HepG2 (cell line): ENCODE measurements around the gene PRPF38A. TPM values are rescaled to one million over a fixed set of nuclear protein-coding genes. Genes with fewer than 3 reads are reported as not detected.

Experiments
- ETV5 ChIP-seq: IDR thresholded peaks from 2 replicates; pipeline ENCODE4 v1.6.1; 2018; ENCODE audit warnings: missing biosample characterization, missing genetic modification reagents, inconsistent platforms, borderline replicate concordance
- HIVEP1 ChIP-seq: sonication (generic); formaldehyde crosslinking; IDR thresholded peaks from 2 replicates; pipeline ENCODE4 v1.4.0; 2020; ENCODE audit warnings: mild to moderate bottlenecking, missing genetic modification reagents
- MATR3 ChIP-seq: sonication (generic); formaldehyde crosslinking; IDR thresholded peaks from 2 replicates; pipeline ENCODE4 v1.4.0; 2020; ENCODE audit warnings: missing genetic modification reagents
- NFIC ChIP-seq: IDR thresholded peaks from 2 replicates; pipeline ENCODE4 v1.6.1; 2012; ENCODE audit warnings: mild to moderate bottlenecking, low read length, inconsistent platforms
- SP2 ChIP-seq: sonication (generic); formaldehyde crosslinking; IDR thresholded peaks from 2 replicates; pipeline ENCODE4 v1.5.1; 2020; ENCODE audit warnings: mild to moderate bottlenecking, missing genetic modification reagents
- YY1 ChIP-seq: IDR thresholded peaks from 2 replicates; pipeline ENCODE4 v1.6.1; 2011; ENCODE audit warnings: low read length, low read depth, moderate library complexity, mild to moderate bottlenecking; ENCODE audit not compliant: insufficient read depth, insufficient replicate concordance
- ZNF558 ChIP-seq: sonication (generic); formaldehyde crosslinking; IDR thresholded peaks from 2 replicates; pipeline ENCODE4 v1.9.0; 2022; ENCODE audit warnings: mild to moderate bottlenecking, missing genetic modification reagents, borderline replicate concordance
- ZNF607 ChIP-seq: sonication (generic); formaldehyde crosslinking; IDR thresholded peaks from 2 replicates; pipeline ENCODE4 v1.5.1; 2020; ENCODE audit warnings: missing genetic modification reagents, mild to moderate bottlenecking, borderline replicate concordance
- ZNF614 ChIP-seq: IDR thresholded peaks from 2 replicates; pipeline ENCODE4 v1.6.1; 2018; ENCODE audit warnings: missing biosample characterization, missing genetic modification reagents, inconsistent platforms, borderline replicate concordance
- ZNF709 ChIP-seq: sonication (generic); formaldehyde crosslinking; IDR thresholded peaks from 2 replicates; pipeline ENCODE4 v1.5.0; 2020; ENCODE audit warnings: mild to moderate bottlenecking, missing genetic modification reagents
- ZNF777 ChIP-seq: sonication (generic); formaldehyde crosslinking; IDR thresholded peaks from 2 replicates; pipeline ENCODE4 v1.4.0; 2020; ENCODE audit warnings: missing genetic modification reagents
- ZSCAN20 ChIP-seq: sonication (generic); formaldehyde crosslinking; IDR thresholded peaks from 2 replicates; pipeline ENCODE4 v1.4.0; 2020; ENCODE audit warnings: missing genetic modification reagents, mild to moderate bottlenecking, borderline replicate concordance
- polyA plus RNA-seq, 8 experiments: library from polyadenylated mRNA; depleted of rRNA in 3 of 8; stranded (reverse) in 7 of 8; unstranded in 1 of 8; fragments of >200 nt; fragmentation: Illumina TruSeq in 4 of 8; extraction: Trizol in 4 of 8; gene quantifications; 2 replicates each; pipeline versions ENCODE4 v1.2.1 to v1.2.3, GENCODE V29; 2011 to 2016; ENCODE audit warnings: low read depth in 4 of 8, missing spikeins in 1 of 8, mixed read lengths in 1 of 8; ENCODE audit not compliant: insufficient read depth in 1 of 8
- total RNA-seq, 5 experiments: library from RNA; depleted of rRNA; stranded (reverse); fragments of >200 nt; fragmentation: Illumina TruSeq; extraction: Trizol; gene quantifications; 2 replicates each; pipeline ENCODE4 v1.2.3, GENCODE V29; 2016; ENCODE audit warnings: low read depth in 1 of 5
- TF ChIP-seq, protein P1 (sequence below): sonication (generic); formaldehyde crosslinking; IDR thresholded peaks from 2 replicates; pipeline ENCODE4 v1.5.1; 2020; ENCODE audit warnings: mild to moderate bottlenecking, missing genetic modification reagents, borderline replicate concordance
- TF ChIP-seq, protein P2 (sequence below): sonication (generic); formaldehyde crosslinking; IDR thresholded peaks from 2 replicates; pipeline ENCODE4 v1.8.1; 2023; ENCODE audit warnings: mild to moderate bottlenecking, inconsistent platforms, moderate library complexity, missing genetic modification reagents, borderline replicate concordance
- TF ChIP-seq, protein P3 (sequence below): sonication (generic); formaldehyde crosslinking; IDR thresholded peaks from 2 replicates; pipeline ENCODE4 v1.5.0; 2020; ENCODE audit warnings: mild to moderate bottlenecking, missing genetic modification reagents, borderline replicate concordance
- TF ChIP-seq, protein P4 (sequence below): sonication (generic); formaldehyde crosslinking; IDR thresholded peaks from 2 replicates; pipeline ENCODE4 v1.4.0; 2020; ENCODE audit warnings: missing genetic modification reagents, borderline replicate concordance

The PRPF38A gene
- total and polyA plus RNA-seq, 2 of the 13 experiments (the other 11 are each of a cell fraction or from before 2014, with no cell fraction given): 18.3 to 45.5 TPM

DNA sequence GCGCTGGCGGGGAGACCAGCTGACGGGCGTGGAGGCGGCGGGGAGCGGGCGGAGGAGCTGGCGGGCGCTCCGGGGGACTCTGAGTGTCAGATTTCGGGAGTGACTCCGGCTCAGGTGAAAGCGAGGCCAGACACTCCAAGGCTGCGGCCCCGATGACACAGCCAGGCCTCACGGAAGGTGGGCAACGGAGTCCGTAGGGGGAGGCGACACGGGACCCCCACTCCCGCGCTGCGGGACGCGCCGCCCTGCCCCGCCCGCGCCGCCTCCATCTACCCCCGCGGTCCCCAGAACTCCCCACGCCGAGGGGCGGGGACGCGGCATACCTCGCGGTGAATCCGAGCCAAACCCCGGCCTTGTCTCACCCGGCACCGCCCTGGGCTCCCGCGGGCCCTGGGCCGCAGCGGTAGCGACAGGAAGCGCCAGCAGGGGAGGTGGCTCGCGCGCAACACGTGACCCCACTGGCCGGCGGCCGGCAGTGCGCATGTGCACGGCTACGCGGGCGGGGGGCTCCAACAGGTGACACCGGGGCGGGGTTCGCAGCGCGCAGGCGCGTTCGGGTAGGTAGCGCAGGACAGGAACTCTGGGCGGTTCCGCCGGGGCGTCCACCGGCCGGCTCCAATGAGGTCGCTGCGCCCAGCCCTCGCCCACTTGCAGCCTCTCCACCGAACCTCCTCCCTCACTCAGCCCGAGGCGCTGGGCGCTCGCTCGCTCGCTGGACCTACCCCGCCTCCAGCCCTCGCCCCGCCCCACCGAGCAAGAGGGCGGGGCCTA, 38.5 kb upstream of the PRPF38A start, which contains the start of gene CC2D1B (continued):
- TF ChIP-seq ZNF614 (CRISPR knock-in tag) (peak; percentile 33; the same call in 1 of the 2 replicates), ETV5 (CRISPR knock-in tag) (peak; percentile 83), ZNF709 (CRISPR knock-in tag) (peak; percentile 44; the same call in 1 of the 2 replicates), ZSCAN20 (CRISPR knock-in tag) (peak; percentile 82; the same call in 1 of the 2 replicates), ZNF777 (peak; percentile 71), ZNF558 (CRISPR knock-in tag) (no peak), ZNF607 (CRISPR knock-in tag) (peak; percentile 21; the same call in 1 of the 2 replicates), HIVEP1 (CRISPR knock-in tag) (no peak), MATR3 (CRISPR knock-in tag) (no peak), NFIC (no peak), YY1 (peak; percentile 23), SP2 (CRISPR knock-in tag) (peak; percentile 41; the same call in 1 of the 2 replicates)
- TF ChIP-seq, protein P1, sequence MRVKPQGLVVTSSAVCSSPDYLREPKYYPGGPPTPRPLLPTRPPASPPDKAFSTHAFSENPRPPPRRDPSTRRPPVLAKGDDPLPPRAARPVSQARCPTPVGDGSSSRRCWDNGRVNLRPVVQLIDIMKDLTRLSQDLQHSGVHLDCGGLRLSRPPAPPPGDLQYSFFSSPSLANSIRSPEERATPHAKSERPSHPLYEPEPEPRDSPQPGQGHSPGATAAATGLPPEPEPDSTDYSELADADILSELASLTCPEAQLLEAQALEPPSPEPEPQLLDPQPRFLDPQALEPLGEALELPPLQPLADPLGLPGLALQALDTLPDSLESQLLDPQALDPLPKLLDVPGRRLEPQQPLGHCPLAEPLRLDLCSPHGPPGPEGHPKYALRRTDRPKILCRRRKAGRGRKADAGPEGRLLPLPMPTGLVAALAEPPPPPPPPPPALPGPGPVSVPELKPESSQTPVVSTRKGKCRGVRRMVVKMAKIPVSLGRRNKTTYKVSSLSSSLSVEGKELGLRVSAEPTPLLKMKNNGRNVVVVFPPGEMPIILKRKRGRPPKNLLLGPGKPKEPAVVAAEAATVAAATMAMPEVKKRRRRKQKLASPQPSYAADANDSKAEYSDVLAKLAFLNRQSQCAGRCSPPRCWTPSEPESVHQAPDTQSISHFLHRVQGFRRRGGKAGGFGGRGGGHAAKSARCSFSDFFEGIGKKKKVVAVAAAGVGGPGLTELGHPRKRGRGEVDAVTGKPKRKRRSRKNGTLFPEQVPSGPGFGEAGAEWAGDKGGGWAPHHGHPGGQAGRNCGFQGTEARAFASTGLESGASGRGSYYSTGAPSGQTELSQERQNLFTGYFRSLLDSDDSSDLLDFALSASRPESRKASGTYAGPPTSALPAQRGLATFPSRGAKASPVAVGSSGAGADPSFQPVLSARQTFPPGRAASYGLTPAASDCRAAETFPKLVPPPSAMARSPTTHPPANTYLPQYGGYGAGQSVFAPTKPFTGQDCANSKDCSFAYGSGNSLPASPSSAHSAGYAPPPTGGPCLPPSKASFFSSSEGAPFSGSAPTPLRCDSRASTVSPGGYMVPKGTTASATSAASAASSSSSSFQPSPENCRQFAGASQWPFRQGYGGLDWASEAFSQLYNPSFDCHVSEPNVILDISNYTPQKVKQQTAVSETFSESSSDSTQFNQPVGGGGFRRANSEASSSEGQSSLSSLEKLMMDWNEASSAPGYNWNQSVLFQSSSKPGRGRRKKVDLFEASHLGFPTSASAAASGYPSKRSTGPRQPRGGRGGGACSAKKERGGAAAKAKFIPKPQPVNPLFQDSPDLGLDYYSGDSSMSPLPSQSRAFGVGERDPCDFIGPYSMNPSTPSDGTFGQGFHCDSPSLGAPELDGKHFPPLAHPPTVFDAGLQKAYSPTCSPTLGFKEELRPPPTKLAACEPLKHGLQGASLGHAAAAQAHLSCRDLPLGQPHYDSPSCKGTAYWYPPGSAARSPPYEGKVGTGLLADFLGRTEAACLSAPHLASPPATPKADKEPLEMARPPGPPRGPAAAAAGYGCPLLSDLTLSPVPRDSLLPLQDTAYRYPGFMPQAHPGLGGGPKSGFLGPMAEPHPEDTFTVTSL (CRISPR knock-in tag): no peak
- TF ChIP-seq, protein P2, sequence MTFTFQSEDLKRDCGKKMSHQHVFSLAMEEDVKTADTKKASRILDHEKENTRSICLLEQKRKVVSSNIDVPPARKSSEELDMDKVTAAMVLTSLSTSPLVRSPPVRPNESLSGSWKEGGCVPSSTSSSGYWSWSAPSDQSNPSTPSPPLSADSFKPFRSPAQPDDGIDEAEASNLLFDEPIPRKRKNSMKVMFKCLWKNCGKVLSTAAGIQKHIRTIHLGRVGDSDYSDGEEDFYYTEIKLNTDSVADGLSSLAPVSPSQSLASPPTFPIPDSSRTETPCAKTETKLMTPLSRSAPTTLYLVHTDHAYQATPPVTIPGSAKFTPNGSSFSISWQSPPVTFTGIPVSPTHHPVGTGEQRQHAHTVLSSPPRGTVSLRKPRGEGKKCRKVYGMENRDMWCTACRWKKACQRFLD (CRISPR knock-in tag): peak; percentile 79; the same call in 1 of the 2 replicates
- TF ChIP-seq, protein P3, sequence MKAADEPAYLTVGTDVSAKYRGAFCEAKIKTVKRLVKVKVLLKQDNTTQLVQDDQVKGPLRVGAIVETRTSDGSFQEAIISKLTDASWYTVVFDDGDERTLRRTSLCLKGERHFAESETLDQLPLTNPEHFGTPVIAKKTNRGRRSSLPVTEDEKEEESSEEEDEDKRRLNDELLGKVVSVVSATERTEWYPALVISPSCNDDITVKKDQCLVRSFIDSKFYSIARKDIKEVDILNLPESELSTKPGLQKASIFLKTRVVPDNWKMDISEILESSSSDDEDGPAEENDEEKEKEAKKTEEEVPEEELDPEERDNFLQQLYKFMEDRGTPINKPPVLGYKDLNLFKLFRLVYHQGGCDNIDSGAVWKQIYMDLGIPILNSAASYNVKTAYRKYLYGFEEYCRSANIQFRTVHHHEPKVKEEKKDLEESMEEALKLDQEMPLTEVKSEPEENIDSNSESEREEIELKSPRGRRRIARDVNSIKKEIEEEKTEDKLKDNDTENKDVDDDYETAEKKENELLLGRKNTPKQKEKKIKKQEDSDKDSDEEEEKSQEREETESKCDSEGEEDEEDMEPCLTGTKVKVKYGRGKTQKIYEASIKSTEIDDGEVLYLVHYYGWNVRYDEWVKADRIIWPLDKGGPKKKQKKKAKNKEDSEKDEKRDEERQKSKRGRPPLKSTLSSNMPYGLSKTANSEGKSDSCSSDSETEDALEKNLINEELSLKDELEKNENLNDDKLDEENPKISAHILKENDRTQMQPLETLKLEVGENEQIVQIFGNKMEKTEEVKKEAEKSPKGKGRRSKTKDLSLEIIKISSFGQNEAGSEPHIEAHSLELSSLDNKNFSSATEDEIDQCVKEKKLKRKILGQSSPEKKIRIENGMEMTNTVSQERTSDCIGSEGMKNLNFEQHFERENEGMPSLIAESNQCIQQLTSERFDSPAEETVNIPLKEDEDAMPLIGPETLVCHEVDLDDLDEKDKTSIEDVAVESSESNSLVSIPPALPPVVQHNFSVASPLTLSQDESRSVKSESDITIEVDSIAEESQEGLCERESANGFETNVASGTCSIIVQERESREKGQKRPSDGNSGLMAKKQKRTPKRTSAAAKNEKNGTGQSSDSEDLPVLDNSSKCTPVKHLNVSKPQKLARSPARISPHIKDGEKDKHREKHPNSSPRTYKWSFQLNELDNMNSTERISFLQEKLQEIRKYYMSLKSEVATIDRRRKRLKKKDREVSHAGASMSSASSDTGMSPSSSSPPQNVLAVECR (CRISPR knock-in tag): peak; percentile 97
- TF ChIP-seq, protein P4, sequence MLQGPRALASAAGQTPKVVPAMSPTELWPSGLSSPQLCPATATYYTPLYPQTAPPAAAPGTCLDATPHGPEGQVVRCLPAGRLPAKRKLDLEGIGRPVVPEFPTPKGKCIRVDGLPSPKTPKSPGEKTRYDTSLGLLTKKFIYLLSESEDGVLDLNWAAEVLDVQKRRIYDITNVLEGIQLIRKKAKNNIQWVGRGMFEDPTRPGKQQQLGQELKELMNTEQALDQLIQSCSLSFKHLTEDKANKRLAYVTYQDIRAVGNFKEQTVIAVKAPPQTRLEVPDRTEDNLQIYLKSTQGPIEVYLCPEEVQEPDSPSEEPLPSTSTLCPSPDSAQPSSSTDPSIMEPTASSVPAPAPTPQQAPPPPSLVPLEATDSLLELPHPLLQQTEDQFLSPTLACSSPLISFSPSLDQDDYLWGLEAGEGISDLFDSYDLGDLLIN: peak; percentile 91; the same call in 1 of the 2 replicates
